GF-D8 (cell line): Measurements from ENCODE around the gene HNRNPUL1.
A peak's percentile ranks its signal among the peaks of the same experiment; 100 is the strongest.

ENCODE experiments used
- DNase-seq: peaks from one replicate; lab custom pipeline; 2025; lab: John Stamatoyannopoulos, UW

HNRNPUL1 gene

DNA sequence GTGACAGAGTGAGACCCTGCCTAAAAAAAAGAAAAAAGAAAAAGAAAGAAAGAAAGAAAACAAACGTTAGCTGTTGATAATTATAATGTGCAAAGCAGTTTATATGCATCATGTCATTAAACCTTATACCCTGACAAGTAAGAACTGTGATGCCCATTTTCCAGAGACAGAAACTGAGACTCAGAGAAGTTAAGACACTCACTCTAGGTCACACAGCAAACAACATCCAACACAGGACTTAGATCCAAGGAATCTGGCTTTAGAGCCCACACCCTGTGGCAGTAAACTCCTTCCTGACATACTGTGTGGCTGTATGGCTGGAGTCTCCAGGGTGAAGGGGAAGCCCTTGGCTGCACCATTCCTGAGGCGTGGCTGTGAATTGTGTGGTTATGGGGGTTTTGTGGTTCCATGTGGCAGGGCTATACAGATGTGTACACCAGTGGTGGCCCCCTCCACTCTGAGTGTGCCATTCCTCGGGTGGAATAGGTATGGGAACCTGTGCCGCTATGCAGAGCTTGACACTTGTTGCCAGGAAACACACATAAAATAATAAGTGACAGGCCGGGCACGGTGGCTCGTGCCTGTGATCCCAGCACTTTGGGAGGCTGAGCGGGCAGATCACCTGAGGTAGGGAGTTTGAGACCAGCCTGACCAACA is 29.5 kb upstream of the HNRNPUL1 start:
- no peak for DNase-seq

DNA sequence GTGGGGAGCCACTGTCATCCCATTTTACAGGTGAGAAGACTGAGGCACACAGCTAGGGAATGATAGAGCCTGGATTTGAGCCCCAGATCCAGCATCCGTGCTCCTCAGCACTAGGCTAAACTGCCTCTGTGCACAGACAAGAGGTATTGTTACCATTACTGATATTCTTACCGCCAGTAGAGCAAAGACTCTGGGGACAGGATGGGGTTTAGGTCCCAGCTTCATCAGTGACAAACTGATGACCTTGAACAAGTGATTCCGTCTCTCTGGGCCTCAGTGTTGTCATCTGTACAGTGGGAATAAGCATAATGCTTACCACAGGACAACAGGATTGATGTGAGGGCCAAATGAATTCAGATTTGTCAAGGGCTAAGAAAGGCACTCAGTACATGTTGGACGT is 28.7 kb upstream of the HNRNPUL1 start:
- DNase-seq = no peak

DNA sequence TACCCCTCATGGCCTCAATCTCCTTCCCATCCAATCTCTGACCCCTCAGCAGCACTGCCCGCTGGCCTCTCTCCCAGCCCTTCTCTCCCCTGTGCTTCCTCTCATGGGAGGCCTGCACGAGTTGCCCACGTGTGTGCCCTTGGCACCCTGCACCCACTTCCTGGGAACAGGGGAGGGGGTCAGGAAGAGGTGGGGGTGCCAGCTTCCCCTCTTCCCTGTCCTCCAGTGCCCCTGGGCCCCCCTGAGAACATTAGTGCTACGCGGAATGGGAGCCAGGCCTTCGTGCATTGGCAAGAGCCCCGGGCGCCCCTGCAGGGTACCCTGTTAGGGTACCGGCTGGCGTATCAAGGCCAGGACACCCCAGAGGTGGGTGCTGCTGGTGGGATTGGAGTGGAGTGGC is 25.9 kb upstream of the HNRNPUL1 start:
- no peak for DNase-seq

DNA sequence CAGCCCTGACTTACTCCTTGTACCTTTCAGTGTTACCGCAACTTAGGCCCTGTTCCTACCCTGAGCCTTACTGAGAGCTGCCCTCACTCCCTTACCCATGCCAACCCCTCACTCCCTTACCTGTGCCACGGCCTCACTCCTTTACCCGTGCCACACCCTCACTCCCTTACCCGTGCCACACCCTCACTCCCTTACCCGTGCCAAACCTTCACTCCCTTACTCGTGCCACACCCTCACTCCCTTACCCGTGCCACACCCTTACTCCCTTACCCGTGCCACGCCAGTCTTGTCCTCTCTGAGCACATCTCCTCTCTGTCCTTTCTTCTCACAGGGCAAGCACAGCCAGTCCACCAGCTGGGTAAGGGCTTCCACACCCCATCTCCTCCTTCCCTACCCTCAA is 24.8 kb upstream of the HNRNPUL1 start:
- DNase-seq = no peak

DNA sequence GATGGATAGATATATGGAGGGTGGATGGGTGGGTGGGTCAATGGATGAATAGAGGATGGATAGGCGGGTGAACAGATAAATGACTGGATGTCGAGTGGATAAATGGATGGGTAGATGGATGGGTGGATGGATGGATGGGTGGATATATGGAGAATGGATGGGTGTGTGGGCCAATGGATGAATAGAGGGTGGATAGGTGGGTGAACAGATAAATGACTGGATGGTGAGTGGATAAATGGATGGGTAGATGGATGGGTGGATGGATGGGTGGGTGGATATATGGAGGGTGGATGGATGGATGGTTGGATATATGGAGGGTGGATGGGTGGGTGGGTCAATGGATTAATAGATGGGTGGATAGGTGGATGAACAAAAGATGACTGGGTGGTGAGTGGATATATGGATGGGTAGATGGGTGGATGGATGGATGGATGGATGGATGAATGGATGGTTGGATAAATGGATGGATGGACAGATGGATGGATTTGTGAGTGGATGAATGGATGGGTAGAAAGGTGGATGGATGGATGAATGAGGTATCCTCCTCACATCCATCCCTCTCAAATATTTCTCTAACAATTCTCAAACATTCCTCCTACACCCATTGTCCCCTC is 24.1 kb upstream of the HNRNPUL1 start:
- no peak for DNase-seq

DNA sequence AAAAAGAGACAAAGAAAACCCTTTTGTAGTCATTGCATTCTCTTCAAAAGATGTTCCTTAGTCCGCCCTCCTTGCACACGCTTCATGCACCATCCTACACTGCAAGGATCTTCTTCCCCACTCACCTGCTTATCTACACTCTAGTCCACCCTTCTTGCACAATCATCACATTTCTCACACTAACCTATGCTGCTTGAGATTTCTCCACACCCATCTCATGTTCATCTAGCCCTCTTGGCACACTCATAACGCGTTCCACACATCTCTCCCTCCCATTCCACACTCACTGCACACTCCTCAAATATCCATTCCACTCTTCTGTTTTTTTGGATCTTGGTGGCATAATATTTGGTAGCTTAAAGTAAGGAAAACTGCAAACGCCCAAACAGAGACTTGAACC is 22.3 kb upstream of the HNRNPUL1 start:
- no peak for DNase-seq

DNA sequence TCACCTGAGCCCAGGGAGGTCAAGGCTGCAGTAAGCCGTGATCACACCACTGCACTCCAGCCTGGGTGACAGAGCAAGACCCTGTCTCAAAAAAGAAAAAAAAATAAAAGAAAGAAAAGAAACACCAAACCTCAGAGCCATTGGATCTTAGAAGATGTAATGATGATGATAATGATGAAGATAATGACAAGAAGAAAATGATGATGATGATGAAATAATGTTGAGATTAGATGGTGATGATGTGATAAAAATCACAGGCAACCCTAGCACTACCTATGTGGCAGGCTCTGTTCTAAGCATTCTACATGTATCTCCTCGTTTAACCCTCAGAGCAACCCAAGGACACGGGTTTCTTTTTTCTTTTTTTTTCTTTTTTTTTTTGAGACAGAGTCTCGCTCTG is 20.1 kb upstream of the HNRNPUL1 start:
- no peak for DNase-seq

DNA sequence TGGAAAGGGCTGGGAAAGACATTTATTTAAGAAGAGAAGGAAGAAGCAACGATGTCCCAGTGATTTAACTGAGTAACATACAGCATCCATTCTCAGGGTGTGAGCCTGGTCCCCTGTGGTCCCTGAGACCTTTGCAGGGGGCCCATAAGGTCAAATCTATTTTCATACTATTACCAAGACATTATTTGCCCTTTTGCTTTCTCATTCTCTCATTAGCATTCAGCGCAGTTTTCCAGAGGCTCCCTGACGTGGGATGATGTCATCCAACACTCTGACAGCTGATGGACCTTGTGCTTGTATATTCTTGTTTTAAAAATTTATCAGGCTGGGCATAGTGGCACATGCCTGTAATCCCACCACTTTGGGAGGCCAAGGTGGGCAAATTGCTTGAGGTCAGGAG is 18.3 kb upstream of the HNRNPUL1 start:
- DNase-seq = no peak

DNA sequence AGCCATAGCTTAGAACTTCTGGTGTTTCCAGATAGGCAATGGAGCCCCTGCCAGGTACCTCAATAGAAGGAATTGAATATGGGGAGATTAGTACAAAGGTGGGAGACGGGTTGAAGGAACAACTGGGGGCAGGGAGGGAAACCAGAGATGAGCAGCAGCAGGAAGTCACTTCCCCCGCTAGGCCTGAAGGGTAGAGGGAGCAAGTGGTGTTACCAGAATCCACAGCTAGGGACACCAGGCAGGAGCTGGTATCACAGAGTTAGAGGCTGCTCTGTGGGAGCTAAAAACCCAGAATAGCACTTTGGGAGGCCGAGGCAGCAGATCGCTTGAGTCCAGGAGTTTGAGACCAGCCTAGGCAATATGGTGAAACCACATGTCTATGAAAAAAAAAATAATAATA is 15.3 kb upstream of the HNRNPUL1 start:
- DNase-seq = no peak

DNA sequence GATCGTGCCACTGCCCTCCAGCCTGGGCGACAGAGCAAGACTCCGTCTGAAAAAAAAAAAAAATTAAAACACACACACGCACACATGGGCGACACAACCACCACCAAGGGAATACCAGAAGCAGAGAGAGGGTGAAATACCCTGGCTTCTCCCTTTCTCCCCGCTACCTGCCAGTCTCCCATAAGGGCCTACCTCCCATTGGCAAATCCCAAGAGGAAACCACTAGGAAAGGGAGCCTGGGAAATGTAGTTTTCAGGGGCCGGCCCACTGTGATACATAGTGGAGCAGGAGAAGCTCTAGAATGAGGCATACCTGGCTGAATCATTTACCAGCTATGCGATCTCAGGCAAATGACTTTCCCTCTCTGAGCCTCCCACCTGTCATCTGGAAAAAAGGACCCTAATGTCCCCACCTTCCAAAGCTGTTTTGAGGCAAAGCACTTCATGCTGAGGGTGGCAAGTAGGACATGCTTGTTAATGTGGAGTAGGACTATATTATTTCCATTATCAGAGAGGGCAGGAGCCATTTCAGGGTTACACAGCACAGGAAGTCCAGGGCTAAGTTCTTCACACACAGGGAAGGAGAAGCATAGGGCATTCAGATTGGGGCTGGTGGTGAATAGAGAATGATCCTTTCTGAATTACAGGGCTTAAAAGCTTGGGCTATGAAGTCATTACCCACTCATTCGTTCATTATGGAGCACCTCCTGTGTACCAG is 14.3 kb upstream of the HNRNPUL1 start:
- no peak for DNase-seq

DNA sequence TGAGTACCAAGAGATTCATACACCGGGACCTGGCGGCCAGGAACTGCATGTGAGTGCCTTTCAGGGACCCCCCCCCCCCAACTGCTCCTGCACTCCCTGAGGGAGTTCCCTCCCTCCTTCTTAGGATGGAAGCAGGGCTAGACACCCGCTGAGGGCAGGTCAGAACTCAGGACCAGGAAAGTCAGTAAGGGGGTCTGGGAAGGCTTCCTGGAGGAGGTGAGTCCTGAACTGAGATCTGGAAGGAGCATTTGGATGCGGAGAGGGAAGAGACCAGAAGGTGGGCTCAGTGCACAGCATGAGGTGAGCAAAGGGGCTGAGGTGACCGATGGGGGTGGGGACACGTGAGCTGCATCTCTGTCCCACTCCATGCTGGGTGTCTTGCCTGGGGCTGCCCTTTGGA is 10.5 kb upstream of the HNRNPUL1 start:
- DNase-seq = no peak

DNA sequence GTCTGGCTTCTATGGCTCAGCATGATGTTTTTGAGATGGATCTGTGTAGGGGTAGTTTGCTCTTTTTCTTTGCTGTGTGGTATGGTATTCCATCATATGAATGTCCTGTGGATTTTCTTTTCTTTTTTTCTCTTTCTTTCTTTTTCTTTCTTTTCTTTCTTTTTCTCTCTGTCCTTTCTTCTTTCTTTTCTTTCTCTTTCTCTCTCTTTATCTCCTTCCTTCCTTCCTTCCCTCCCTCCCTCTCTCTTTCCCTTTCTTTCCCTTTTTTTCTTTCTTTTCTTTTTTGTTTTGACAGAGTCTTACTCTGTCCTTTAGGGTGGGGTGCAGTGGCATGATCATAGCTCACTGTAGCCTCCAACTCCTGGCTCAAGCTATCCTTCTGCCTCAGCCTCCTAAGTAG is 9.0 kb upstream of the HNRNPUL1 start:
- DNase-seq = no peak

DNA sequence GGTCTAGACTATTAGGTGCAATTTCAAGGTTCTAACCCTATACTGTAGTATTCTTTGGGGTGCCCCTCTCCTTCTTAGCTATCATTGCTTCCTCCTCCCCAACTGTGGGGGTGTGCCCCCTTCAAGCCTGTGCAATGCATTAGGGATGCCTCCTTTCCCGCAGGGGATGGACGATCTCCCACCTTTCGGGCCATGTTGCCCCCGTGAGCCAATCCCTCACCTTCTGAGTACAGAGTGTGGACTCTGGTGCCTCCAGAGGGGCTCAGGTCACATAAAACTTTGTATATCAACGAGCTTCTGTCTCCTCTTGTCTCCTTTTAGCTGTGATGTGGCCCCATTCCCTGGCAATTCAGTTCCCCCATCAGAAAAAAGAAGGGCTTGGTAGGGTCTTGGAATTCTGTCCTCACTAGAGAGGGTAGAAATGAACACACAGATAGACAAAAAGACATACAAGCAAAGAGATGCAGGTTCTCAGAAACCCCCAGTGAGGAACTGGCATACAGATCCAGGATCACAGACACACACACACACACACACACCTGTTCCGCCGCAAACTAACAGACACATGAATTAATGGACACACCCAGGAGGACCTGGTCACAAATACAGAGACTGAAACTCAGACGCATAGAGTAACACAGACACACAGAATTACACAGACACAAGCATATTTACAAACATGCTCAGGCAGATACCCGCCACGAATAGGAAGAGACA is 2.5 kb upstream of the HNRNPUL1 start:
- DNase-seq = no peak

DNA sequence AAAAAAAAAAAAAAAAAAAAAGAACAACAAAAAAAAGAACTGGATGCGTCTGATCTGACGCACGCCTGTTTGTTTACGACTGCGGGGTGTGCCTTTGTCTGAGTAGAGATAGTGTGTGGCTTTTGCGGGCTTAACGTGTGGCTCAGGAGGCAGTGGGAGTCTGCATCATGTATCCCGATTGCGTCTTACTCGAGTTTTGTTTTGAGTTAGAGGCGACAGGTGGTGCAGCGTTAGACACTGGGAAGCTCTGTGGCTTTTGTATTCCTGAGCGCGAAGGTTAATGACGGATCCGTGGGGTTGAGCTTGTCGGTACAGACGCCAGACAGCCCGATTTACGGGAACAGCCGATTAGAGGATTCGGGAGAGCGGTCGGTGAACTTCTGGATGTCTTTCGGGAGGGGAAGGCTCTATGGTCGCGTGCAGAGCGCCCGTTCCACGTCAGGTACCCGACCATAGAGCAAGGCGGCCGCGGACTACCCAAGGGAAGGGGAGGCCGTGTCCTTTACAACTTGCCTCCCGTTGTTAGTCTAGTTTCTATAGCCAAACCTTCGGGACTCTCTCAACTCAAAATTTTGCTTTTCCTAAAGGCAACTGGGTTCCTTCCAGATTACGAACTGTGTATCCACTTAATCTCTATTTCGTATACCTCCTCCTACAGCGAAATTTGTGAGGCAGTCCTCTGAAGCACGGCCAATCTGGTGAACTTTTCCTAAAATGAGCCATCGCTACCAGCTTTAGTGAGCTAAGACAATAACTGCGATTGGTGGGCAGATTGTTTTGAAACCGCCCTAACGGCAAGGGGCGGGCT is 926 bp upstream of the HNRNPUL1 start:
- DNase-seq = peak; percentile 52

DNA sequence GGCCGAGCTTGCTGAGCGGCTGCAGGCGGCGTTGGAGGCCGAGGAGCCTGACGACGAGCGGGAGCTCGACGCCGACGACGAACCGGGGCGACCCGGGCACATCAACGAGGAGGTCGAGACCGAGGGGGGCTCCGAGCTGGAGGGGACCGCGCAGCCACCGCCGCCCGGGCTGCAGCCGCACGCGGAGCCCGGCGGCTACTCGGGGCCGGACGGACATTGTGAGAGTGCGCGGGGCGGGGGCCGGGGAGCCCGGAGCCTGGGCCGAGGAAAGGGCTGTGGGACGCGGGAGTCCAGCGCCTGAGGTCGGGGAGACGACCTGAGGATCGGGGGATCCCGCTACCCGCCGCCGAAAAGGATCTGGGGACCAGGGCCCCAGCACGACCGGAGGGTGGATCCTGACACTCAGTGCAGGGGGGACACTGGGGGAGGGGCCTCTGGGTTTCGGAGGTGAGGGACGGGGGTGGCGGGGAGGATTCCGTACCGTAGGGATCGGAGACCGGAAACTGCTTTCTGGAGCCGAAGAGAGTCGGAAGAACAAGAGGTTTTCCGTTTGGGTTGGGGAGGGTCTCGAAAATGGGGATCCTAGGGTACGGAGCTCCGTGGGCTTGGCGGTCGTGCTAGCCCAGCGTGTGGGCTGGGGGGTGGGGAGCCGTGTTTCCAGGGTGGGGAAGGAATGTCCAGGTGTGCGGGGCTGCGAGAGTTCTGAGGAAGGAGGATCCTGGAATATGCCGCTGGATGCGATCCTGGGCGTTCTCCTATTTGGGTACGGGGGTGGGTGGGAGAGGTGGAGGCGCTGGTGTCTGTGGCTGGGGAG is 616 bp downstream of the HNRNPUL1 start:
- no peak for DNase-seq

DNA sequence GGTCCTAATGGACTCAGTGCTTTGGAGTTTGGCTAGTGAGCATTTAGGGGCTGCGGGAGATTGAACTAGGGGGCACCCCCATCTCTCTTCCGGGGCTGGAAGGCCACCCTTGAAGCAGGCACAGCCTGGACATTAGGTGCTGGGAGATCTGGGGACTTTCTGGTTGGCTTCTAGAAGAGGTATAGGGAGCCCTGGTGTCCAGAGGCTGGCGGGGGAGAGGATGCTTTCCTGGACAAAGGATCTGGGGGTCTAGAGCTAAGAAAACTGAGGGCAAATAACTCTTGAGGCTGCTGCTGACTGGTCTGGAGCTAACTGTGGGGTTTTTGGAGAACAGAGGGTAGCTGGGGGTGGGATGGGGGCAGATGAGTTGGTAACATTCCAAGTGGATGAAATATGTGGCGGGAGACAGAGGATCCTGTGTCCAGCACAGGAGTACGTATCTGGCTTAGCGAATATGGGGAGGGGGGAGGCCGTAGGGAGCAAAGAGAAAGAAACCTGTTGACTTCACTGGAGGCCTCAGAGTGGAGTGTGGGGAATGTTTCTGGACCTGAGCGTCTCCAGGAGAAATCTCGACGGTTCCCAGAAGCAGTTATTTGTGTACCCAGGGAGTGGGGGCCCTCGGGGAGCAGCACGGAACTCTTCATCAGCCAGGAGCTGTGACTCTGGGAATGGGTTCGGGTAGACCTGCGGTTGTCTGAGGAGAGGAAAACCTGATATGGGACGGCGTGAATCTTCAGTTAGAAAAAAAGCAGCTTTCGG is 1.4 kb downstream of the HNRNPUL1 start:
- no peak for DNase-seq

DNA sequence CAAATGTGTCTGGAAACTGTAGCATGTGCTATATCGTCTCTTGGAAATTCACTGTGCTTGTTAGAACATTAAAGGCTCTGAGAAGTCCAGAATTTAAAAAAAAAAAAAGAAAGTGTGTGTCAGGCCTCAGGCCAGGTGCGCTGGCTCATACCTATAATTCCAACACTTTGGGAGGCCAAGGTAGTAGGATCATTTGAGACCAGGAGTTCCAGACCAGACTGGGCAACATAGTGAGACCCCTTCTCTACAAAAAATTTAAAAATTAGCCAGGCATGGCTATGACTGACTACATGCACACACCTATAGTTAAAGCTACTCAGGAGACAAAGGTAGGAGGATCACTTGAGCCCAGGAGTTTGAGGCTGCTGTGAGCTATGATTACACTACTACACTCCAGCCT is 4.9 kb downstream of the HNRNPUL1 start:
- DNase-seq = no peak

DNA sequence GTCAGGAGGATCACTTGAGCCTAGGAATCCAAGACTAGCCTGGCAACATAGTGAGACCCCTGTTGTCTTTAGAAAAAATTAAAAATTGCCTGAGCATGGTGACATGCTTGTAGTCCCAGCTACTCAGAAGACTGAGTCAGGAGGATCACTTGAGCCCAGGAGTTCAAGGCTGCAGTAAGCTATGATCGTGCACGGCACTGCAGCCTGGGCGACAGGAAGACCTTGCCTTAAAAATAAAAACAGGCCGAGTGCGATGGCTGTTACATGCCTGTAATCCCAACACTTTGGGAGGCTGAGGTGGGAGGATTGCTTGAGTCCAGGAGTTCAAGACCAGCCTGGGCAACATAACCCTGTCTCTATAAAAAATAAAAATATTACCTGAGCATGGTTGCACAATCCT is 5.4 kb downstream of the HNRNPUL1 start:
- DNase-seq = no peak

DNA sequence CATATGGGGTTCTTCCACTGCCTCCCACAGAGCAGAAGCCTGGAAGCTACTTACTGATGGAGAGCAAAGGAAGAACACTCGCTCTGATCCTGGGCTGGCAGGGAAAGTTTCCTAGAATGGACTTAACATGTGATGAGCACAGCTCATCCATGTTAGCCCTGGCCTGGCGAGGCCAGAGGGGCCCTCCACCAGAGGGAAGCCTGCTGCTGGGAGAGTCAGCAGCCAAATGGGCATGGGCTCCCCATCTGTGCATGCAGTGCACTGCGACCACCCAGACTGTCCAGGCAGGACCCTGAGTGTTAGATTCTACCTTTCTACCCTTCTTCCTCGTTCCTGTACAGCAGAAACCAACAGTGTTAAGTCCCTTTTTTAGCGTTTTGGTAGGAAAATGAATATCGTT is 8.9 kb downstream of the HNRNPUL1 start:
- no peak for DNase-seq

DNA sequence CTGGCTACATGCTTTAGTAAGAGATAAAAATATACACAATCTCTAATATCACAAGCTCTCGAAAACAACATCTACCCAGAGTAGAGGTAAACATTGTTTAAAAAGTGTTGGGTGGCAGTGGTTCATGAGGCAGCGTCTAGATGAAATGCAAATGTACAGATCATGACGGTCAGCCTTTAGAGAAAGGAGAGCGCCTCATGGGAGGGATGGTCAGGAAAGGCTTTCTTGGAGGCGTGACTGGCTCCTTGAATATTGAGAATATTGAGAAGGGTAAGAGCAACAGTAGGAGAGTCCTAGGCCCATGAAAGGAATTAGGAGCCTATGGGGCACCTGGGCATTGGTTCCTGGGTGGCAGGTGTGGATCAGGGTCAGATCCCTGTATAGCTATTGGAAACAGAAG is 10.6 kb downstream of the HNRNPUL1 start:
- DNase-seq = no peak

DNA sequence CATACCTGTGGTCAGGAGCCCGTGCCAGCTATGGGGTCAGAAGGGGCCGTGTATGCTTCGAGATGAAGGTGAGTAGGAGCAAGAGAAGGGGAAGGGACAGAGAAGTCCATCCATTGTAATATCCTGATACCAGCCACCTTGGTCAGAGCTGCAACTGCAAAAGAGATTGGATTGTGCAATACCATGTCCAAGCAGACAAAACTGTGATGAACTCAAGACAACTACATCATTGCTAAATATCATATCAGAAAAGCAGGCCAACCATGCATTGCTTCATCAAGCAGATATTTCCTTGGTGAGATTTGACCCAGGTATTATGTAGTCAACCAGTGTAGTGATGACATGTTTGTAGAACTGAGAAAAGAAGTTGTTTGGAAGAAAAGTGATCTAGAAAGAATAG is 12.1 kb downstream of the HNRNPUL1 start:
- no peak for DNase-seq
